IPS-18a (cell line): ENCODE results near the gene PTPRM.

Experiments used
- H3K27ac ChIP-seq: one replicate; pipeline ENCODE4 v1.5.1; 2013; ENCODE audit warnings: low read length
- H3K27me3 ChIP-seq: one replicate; pipeline ENCODE4 v1.6.1; 2013; ENCODE audit warnings: mild to moderate bottlenecking, low read length; ENCODE audit not compliant: control insufficient read depth, insufficient read depth
- H3K36me3 ChIP-seq: one replicate; pipeline ENCODE4 v1.6.1; 2013; ENCODE audit warnings: low read depth, low read length; ENCODE audit not compliant: control insufficient read depth
- H3K4me1 ChIP-seq: one replicate; pipeline ENCODE4 v1.6.1; 2013; ENCODE audit warnings: low read depth, low read length; ENCODE audit not compliant: control insufficient read depth
- H3K4me3 ChIP-seq: one replicate; pipeline ENCODE4 v1.5.1; 2013; ENCODE audit warnings: low read length
- H3K9ac ChIP-seq: one replicate; pipeline ENCODE4 v1.6.1; 2013; ENCODE audit warnings: mild to moderate bottlenecking, low read length, moderate library complexity
- H3K9me3 ChIP-seq: one replicate; pipeline ENCODE4 v1.6.1; 2013; ENCODE audit warnings: low read depth, low read length; ENCODE audit not compliant: control insufficient read depth

Gene PTPRM

GRCh38 chr18:8290435-8290834, 723.3 kb downstream of the PTPRM start:
- H3K4me3 ChIP-seq = no peak overlapping the region
- no peaks in the 10 kb centered on the region for H3K27me3 ChIP-seq
- H3K4me1 ChIP-seq = no peaks in the 10 kb centered on the region
- no peaks in the 10 kb centered on the region for H3K9me3 ChIP-seq
- no peak overlapping the region for H3K9ac ChIP-seq
- H3K27ac ChIP-seq = no peak overlapping the region
- no peaks in the 10 kb centered on the region for H3K36me3 ChIP-seq

- Histone ChIP-seq H3K27ac (no peak overlapping the region), H3K27me3 (no peaks in the 10 kb centered on the region), H3K36me3 (no peaks in the 10 kb centered on the region), H3K4me1 (no peaks in the 10 kb centered on the region), H3K9me3 (no peaks in the 10 kb centered on the region), H3K9ac (no peak overlapping the region), H3K4me3 (no peak overlapping the region)
These were observed 723.8 kb downstream of the PTPRM start for GRCh38 chr18:8290913-8291312.

- Histone ChIP-seq H3K27me3 (no peaks in the 10 kb centered on the region), H3K4me3 (no peak overlapping the region), H3K9ac (no peak overlapping the region), H3K27ac (no peak overlapping the region), H3K4me1 (no peaks in the 10 kb centered on the region), H3K36me3 (no peaks in the 10 kb centered on the region), H3K9me3 (no peaks in the 10 kb centered on the region)
These were observed 726.1 kb downstream of the PTPRM start for GRCh38 chr18:8293184-8293583.

GRCh38 chr18:8296886-8297616, 729.9 kb downstream of the PTPRM start:
- H3K36me3 ChIP-seq = no peaks in the 10 kb centered on the region
- H3K27me3 ChIP-seq = no peaks in the 10 kb centered on the region
- no peak overlapping the region for H3K27ac ChIP-seq
- H3K4me3 ChIP-seq = no peak overlapping the region
- no peak overlapping the region for H3K9ac ChIP-seq
- H3K4me1 ChIP-seq = no peaks in the 10 kb centered on the region
- no peaks in the 10 kb centered on the region for H3K9me3 ChIP-seq

GRCh38 chr18:8298186-8298585, 731.1 kb downstream of the PTPRM start:
- H3K27me3 ChIP-seq = no peaks in the 10 kb centered on the region
- no peaks in the 10 kb centered on the region for H3K36me3 ChIP-seq
- H3K9me3 ChIP-seq = no peaks in the 10 kb centered on the region
- H3K9ac ChIP-seq = no peak overlapping the region
- no peaks in the 10 kb centered on the region for H3K4me1 ChIP-seq
- H3K4me3 ChIP-seq = no peak overlapping the region
- H3K27ac ChIP-seq = no peak overlapping the region

GRCh38 chr18:8299054-8299980, 732.2 kb downstream of the PTPRM start:
- no peaks in the 10 kb centered on the region for H3K27me3 ChIP-seq
- no peak overlapping the region for H3K9ac ChIP-seq
- no peaks in the 10 kb centered on the region for H3K9me3 ChIP-seq
- H3K27ac ChIP-seq = no peak overlapping the region
- no peaks in the 10 kb centered on the region for H3K36me3 ChIP-seq
- H3K4me3 ChIP-seq = no peak overlapping the region
- no peaks in the 10 kb centered on the region for H3K4me1 ChIP-seq

- no peaks in the 10 kb centered on the region for H3K9me3 ChIP-seq
- H3K27me3 ChIP-seq = no peaks in the 10 kb centered on the region
- no peaks in the 10 kb centered on the region for H3K36me3 ChIP-seq
- H3K4me1 ChIP-seq = no peaks in the 10 kb centered on the region
- H3K27ac ChIP-seq = no peak overlapping the region
- H3K4me3 ChIP-seq = no peak overlapping the region
- no peak overlapping the region for H3K9ac ChIP-seq
These were observed 733.8 kb downstream of the PTPRM start for GRCh38 chr18:8300751-8301410.

GRCh38 chr18:8301427-8302172, 734.5 kb downstream of the PTPRM start:
- Histone ChIP-seq H3K27ac (no peak overlapping the region), H3K36me3 (no peaks in the 10 kb centered on the region), H3K27me3 (no peaks in the 10 kb centered on the region), H3K4me1 (no peaks in the 10 kb centered on the region), H3K4me3 (no peak overlapping the region), H3K9ac (no peak overlapping the region), H3K9me3 (no peaks in the 10 kb centered on the region)

- H3K36me3 ChIP-seq = no peaks in the 10 kb centered on the region
- H3K27ac ChIP-seq = no peak overlapping the region
- H3K9me3 ChIP-seq = no peaks in the 10 kb centered on the region
- no peak overlapping the region for H3K4me3 ChIP-seq
- H3K4me1 ChIP-seq = no peaks in the 10 kb centered on the region
- H3K9ac ChIP-seq = no peak overlapping the region
- no peaks in the 10 kb centered on the region for H3K27me3 ChIP-seq
These were observed 736.1 kb downstream of the PTPRM start for GRCh38 chr18:8303151-8303755.

GRCh38 chr18:8307960-8308359, 740.8 kb downstream of the PTPRM start:
- Histone ChIP-seq H3K36me3 (no peaks in the 10 kb centered on the region), H3K27me3 (no peaks in the 10 kb centered on the region), H3K9ac (no peak overlapping the region), H3K4me3 (no peak overlapping the region), H3K4me1 (peaks cover 5% of the 10 kb centered on the region), H3K27ac (no peak overlapping the region), H3K9me3 (no peaks in the 10 kb centered on the region)

GRCh38 chr18:8313043-8313442, 745.9 kb downstream of the PTPRM start:
- H3K27ac ChIP-seq = no peak overlapping the region
- no peak overlapping the region for H3K4me3 ChIP-seq
- H3K27me3 ChIP-seq = no peaks in the 10 kb centered on the region
- H3K9me3 ChIP-seq = no peaks in the 10 kb centered on the region
- H3K36me3 ChIP-seq = no peaks in the 10 kb centered on the region
- peaks cover 11% of the 10 kb centered on the region for H3K4me1 ChIP-seq
- H3K9ac ChIP-seq = no peak overlapping the region
